CD4-positive, alpha-beta memory T cell (primary cell): Measurements from ENCODE around the gene NTHL1. TPM values are rescaled to one million over a fixed set of nuclear protein-coding genes. Genes with fewer than 3 reads are reported as not detected.

Source experiments
- CTCF ChIA-PET: fragments of 350-600 bp; sonication (Branson Sonifier 250); formaldehyde crosslinking; loops from one replicate; lab custom pipeline; 2021; ENCODE audit warnings: inconsistent platforms; ENCODE audit not compliant: partially characterized antibody; lab: Charles Lee
- POLR2A ChIA-PET: fragments of 350-600 bp; sonication (Branson Sonifier 250); formaldehyde crosslinking; loops from one replicate; lab custom pipeline; 2021; ENCODE audit not compliant: partially characterized antibody; lab: Charles Lee
- DNase-seq, 5 donors: peaks; one replicate each; pipeline versions ENCODE4 v3.0.0 to v3.0.0-alpha.2; 2020 to 2022; ENCODE audit warnings: mixed read lengths in 1 of 5
- H3K27ac ChIP-seq: one replicate; pipeline ENCODE4 v1.7.0; 2013; ENCODE audit warnings: low read depth, low read length
- H3K27me3 ChIP-seq: 2 replicates; pipeline ENCODE4 v1.7.0; 2013; ENCODE audit warnings: mild to moderate bottlenecking, low read length, moderate library complexity; ENCODE audit not compliant: insufficient read depth
- H3K36me3 ChIP-seq: 2 replicates; pipeline ENCODE4 v1.7.0; 2013; ENCODE audit warnings: mild to moderate bottlenecking, low read length, moderate library complexity; ENCODE audit not compliant: insufficient read depth
- H3K4me1 ChIP-seq: 2 replicates; pipeline ENCODE4 v1.7.0; 2013; ENCODE audit warnings: mild to moderate bottlenecking, low read length, moderate library complexity; ENCODE audit not compliant: insufficient read depth
- H3K4me3 ChIP-seq, 2 donors: one replicate each; pipeline ENCODE4 v1.7.0; 2013; ENCODE audit warnings: low read length in 2 of 2, mild to moderate bottlenecking in 1 of 2
- H3K9me3 ChIP-seq, 2 donors: one replicate each; pipeline ENCODE4 v1.7.0; 2013; ENCODE audit warnings: low read length in 2 of 2, control low read depth in 1 of 2; ENCODE audit not compliant: control insufficient read depth in 1 of 2
- H3K27ac Mint-ChIP-seq, 7 donors: one replicate each; pipeline ENCODE4 v1.8.0; 2020 to 2021; ENCODE audit warnings: mixed read lengths in 7 of 7, mild to moderate bottlenecking in 6 of 7, inconsistent platforms in 3 of 7, moderate library complexity in 3 of 7
- H3K27me3 Mint-ChIP-seq, 2 donors: one replicate each; pipeline ENCODE4 v1.8.0; 2020 to 2021; ENCODE audit warnings: mixed read lengths in 2 of 2
- H3K36me3 Mint-ChIP-seq, 2 donors: one replicate each; pipeline ENCODE4 v1.8.0; 2020 to 2021; ENCODE audit warnings: mixed read lengths in 2 of 2, inconsistent platforms in 1 of 2, mild to moderate bottlenecking in 1 of 2
- H3K4me1 Mint-ChIP-seq, 4 donors: one replicate each; pipeline ENCODE4 v1.8.0; 2020 to 2021; ENCODE audit warnings: mixed read lengths in 4 of 4, mild to moderate bottlenecking in 1 of 4
- H3K4me3 Mint-ChIP-seq, 8 donors: one replicate each; pipeline ENCODE4 v1.8.0; 2020 to 2021; ENCODE audit warnings: mixed read lengths in 8 of 8, mild to moderate bottlenecking in 7 of 8, moderate library complexity in 6 of 8, inconsistent platforms in 3 of 8
- H3K9me3 Mint-ChIP-seq, 8 donors: one replicate each; pipeline ENCODE4 v1.8.0; 2020 to 2021; ENCODE audit warnings: mixed read lengths in 8 of 8, mild to moderate bottlenecking in 5 of 8, inconsistent platforms in 3 of 8, moderate library complexity in 1 of 8
- intact Hi-C: fragments of 100-400 bp; cut with micrococcal nuclease; formaldehyde crosslinking; loops from one replicate; pipeline ENCODE4 v1.15.1; 2023
- polyA plus RNA-seq, 2 donors: library from polyadenylated mRNA; unstranded; fragments of 300-500 nt; fragmentation: Illumina TruSeq; gene quantifications; one replicate each; pipeline ENCODE4 v1.2.3, GENCODE V29; 2021
- total RNA-seq, 2 experiments: library from RNA; stranded (reverse); gene quantifications; one replicate each; pipeline ENCODE4 v1.2.3, GENCODE V29; 2021

NTHL1 gene
- total and polyA plus RNA-seq, 4 experiments from 2014 or later = 9.3 to 20.1 (median 12.7) TPM

DNA sequence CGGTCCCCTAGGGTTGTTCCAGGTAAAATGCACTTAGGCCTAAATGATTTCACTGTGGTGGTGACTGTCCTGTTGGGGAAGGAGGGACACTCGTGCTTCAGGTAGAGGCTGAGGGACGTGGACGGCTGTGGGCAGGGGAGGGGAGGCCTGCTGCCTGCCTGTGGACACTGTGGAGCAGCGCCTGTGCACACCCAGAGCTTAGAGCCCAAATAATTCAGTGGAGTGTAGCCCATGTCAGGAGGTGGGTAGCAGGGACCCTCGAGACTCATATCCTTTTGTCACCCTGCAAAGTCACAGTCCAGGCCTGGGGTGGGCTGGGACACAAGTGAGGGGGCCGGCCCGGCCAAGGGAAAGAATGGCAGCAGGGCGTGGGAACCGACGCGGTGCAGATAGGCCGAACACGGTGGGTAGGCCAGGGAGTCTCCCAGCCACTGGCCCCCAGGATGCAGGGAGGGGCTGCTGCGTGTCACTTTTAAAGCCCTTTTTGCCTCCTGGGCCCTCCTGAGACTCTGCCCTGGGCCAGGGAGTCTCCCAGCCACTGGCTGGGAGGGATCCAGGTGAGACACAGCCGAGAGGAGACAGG, 21.7 kb downstream of the NTHL1 start:
- POLR2A ChIA-PET = interaction anchor here (1.0 to 4.2 kb wide), 5 partner anchors 22 to 129 kb away, joined by 4 to 51 read pairs (median 8); partner anchors contain the start of genes NTHL1, TRAF7 and TSC2
- intact Hi-C loops = no loop called here

DNA sequence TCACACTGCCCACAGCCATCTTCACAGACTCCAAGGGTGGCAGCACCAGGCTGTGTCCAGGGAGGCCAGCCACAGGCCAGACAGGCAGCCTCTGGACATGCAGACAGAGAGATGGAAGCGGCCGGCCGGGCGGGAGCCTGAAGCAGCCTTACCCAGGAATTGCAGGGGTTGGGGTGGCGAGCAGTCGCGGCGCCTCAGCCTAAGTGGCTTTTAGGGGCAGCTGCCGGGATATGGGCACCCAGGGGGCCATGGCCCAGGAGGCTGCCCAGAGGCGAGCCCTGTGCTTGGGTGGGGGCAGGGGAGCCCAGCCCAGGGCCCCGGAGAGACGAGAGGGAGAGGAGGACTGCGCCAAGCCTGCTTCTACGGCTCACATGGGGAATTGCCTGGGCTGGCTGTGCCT, 22.4 kb downstream of the NTHL1 start:
- ChIA-PET CTCF (interaction anchor here (1.1 to 2.7 kb wide), 2 partner anchors 115 to 118 kb away, joined by 3 to 21 read pairs; no protein-coding TSS in a partner anchor), POLR2A (interaction anchor here (1.2 to 4.2 kb wide), 2 partner anchors 61 to 129 kb away, joined by 3 to 51 read pairs; partner anchors contain the start of genes RPS2 and TRAF7)
- Mint-ChIP-seq H3K36me3 (no peaks in the 10 kb centered on the region), H3K4me3 (peak overlapping the region in 3 of 8 donors; percentile 21 to 73 (median 54)), H3K4me1 (peaks cover 9 to 26% (median 17%) of the 10 kb centered on the region in 4 donors), H3K9me3 (no peaks in the 10 kb centered on the region), H3K27me3 (peaks cover 9 to 12% of the 10 kb centered on the region in 2 donors), H3K27ac (peak overlapping the region in 1 of 7 donors; percentile 40)
- peaks cover 29% of the 10 kb centered on the region for H3K4me1 ChIP-seq
- DNase-seq = no peak
- intact Hi-C loops = no loop called here
- no peaks in the 10 kb centered on the region for H3K9me3 ChIP-seq
- peaks cover 11% of the 10 kb centered on the region for H3K27me3 ChIP-seq
- no peak overlapping the region for H3K27ac ChIP-seq
- no peaks in the 10 kb centered on the region for H3K36me3 ChIP-seq
- H3K4me3 ChIP-seq = no peak overlapping the region

More for the DNA sequence above, 21.7 kb downstream of the NTHL1 start:
- Histone ChIP-seq H3K4me1 (peaks cover 29% of the 10 kb centered on the region), H3K4me3 (no peak overlapping the region), H3K9me3 (no peaks in the 10 kb centered on the region), H3K27ac (no peak overlapping the region), H3K36me3 (no peaks in the 10 kb centered on the region), H3K27me3 (peaks cover 4% of the 10 kb centered on the region)
- H3K4me1 Mint-ChIP-seq = peaks cover 9 to 26% (median 16%) of the 10 kb centered on the region in 4 donors
- CTCF ChIA-PET = interaction anchor here (2.7 kb wide), 1 partner anchor 114 kb away, joined by 21 read pairs; no protein-coding TSS in a partner anchor
- H3K36me3 Mint-ChIP-seq = no peaks in the 10 kb centered on the region
- no peaks in the 10 kb centered on the region for H3K9me3 Mint-ChIP-seq
- peak overlapping the region in 6 of 8 donors; percentile 32 to 55 (median 50) for H3K4me3 Mint-ChIP-seq
- peak overlapping the region in 1 of 7 donors; percentile 63 for H3K27ac Mint-ChIP-seq
- no peak for DNase-seq
- H3K27me3 Mint-ChIP-seq = peaks cover 5 to 12% of the 10 kb centered on the region in 2 donors

DNA sequence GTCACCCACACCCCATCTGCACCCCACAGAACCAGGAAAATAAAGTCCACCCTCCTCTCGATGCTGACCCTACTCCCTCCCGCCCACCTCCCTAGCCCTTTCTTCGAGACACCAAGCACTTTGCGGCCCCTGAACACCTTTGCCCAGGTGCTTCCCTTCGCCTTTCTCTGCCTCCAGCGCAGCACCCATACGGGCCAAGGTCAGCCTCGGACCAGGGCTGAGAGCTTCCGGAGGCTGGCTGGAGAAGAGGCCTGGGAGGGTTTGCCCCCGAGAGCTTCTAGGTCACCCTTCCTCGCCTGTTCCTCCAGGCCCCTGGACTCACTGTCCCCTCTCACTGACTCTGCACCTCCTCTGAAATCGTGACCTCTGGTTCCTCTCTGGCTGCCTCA, 23.6 kb downstream of the NTHL1 start:
- no peaks in the 10 kb centered on the region for H3K9me3 ChIP-seq
- intact Hi-C loops = no loop called here
- H3K9me3 Mint-ChIP-seq = no peaks in the 10 kb centered on the region
- H3K27me3 Mint-ChIP-seq = peaks cover 11 to 12% of the 10 kb centered on the region in 2 donors
- no peaks in the 10 kb centered on the region for H3K36me3 Mint-ChIP-seq
- H3K27me3 ChIP-seq = peaks cover 12% of the 10 kb centered on the region
- ChIA-PET CTCF (interaction anchor here (1.1 to 2.7 kb wide), 2 partner anchors 116 to 120 kb away, joined by 3 to 21 read pairs; no protein-coding TSS in a partner anchor), POLR2A (interaction anchor here (0.9 to 4.2 kb wide), 5 partner anchors 59 to 228 kb away, joined by 3 to 51 read pairs (median 5); partner anchors contain the start of genes ECI1, RPS2 and TRAF7)
- H3K4me3 Mint-ChIP-seq = peak overlapping the region in 6 of 8 donors; percentile 36 to 75 (median 55)
- peak overlapping the region in 6 of 7 donors; percentile 40 to 92 (median 58) for H3K27ac Mint-ChIP-seq
- H3K4me1 ChIP-seq = peaks cover 29% of the 10 kb centered on the region
- peaks cover 9 to 26% (median 17%) of the 10 kb centered on the region in 4 donors for H3K4me1 Mint-ChIP-seq
- H3K36me3 ChIP-seq = no peaks in the 10 kb centered on the region
- H3K4me3 ChIP-seq = no peak overlapping the region
- no peak for DNase-seq
- H3K27ac ChIP-seq = no peak overlapping the region

DNA sequence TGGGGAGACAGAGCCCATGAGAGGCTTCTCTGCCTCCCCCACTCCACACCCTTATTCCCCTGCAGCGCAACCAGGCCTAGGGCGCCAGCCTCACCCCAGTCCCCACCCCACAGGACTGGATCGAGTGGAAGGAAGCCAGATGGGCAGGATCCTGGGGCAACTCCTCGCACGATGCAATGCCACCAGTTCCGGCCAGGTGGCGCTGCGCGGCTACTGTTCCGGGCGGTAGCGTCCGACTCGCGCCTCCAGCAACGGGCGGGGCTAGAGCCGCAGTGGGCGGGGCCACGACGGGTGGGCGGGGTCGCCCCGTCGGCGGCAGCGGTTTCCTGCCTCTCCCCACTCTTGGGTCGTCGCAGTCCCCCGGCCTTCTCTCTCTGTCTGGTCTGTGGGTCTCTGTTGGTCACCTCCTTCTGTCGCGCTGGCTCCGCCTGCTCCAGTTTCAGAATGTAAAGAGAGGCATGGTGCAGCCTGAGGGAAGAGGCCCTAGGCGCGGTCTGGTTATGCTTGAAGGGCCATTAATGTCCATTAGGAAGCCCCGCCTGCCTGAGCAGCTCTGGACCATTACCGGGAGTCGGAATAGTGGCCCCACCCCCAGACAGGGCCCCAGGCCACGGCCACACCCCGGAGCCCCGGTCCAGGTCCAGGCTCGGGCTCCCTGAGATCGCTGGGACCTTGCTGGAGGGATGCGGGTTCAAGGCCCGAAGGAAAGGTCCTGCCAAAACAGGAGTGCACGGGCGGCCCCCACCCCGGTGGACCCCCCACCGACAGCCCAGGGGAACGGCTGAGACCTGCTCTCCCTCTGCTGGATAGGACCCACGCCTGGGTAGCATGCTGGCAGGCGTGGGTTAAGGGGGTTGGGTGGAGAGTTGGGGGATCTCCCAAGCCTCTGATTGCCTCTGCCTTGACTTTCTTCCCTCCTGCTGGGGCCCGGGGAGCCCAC, 24.3 kb downstream of the NTHL1 start:
- Histone ChIP-seq H3K9me3 (no peaks in the 10 kb centered on the region), H3K27ac (peak overlapping the region; percentile 44), H3K4me3 (peak overlapping the region in 1 of 2 donors; percentile 30), H3K27me3 (peaks cover 12% of the 10 kb centered on the region), H3K4me1 (peaks cover 29% of the 10 kb centered on the region), H3K36me3 (no peaks in the 10 kb centered on the region)
- H3K4me3 Mint-ChIP-seq = peak overlapping the region; percentile 6 to 76 (median 70)
- no peaks in the 10 kb centered on the region for H3K36me3 Mint-ChIP-seq
- peaks cover 15 to 16% of the 10 kb centered on the region in 2 donors for H3K27me3 Mint-ChIP-seq
- peak overlapping the region in 6 of 7 donors; percentile 60 to 91 (median 76) for H3K27ac Mint-ChIP-seq
- intact Hi-C loops = loop anchor here (1.0 to 2.0 kb wide), 4 partner anchors 23 to 464 kb away; partner anchors contain the start of genes ECI1, NTHL1 and TSC2
- ChIA-PET CTCF (interaction anchor here (0.6 to 3.8 kb wide), 11 partner anchors 10 to 224 kb away, joined by 3 to 74 read pairs (median 7); no protein-coding TSS in a partner anchor), POLR2A (interaction anchor here (0.9 to 4.2 kb wide), 5 partner anchors 59 to 228 kb away, joined by 3 to 51 read pairs (median 6); partner anchors contain the start of genes ECI1, RPS2 and TRAF7)
- peaks cover 9 to 26% (median 17%) of the 10 kb centered on the region in 4 donors for H3K4me1 Mint-ChIP-seq
- H3K9me3 Mint-ChIP-seq = no peaks in the 10 kb centered on the region
- DNase-seq = peak; percentile 89 to 95 (median 91)

DNA sequence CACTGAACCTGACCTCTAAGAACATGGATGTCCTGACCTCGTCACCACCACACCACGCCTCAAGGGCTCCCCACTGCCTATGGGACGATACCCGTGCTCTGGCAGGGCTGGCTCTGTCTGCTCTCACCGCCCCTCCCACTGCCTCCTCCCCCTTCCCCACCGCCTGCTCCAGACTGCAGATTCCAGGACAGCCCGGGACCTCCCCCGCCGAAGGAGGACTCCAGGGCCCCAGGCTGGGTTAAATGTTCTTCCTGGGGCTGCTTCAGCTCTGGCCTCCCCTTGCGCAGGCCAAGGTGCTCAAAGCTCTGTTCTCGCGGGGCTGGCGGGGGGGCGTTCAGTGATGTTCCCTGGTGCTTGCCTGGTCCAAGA, 24.9 kb downstream of the NTHL1 start:
- H3K9me3 Mint-ChIP-seq = no peaks in the 10 kb centered on the region
- Histone ChIP-seq H3K9me3 (no peaks in the 10 kb centered on the region), H3K36me3 (no peaks in the 10 kb centered on the region), H3K4me1 (peaks cover 28% of the 10 kb centered on the region), H3K27me3 (peaks cover 12% of the 10 kb centered on the region), H3K4me3 (peak overlapping the region in 1 of 2 donors; percentile 24), H3K27ac (no peak overlapping the region)
- DNase-seq = peak in 1 of 5 donors; percentile 46
- intact Hi-C loops = loop anchor here (1.0 to 2.0 kb wide), 4 partner anchors 24 to 465 kb away; partner anchors contain the start of genes ECI1, NTHL1 and TSC2
- peak overlapping the region; percentile 6 to 76 (median 54) for H3K4me3 Mint-ChIP-seq
- H3K27me3 Mint-ChIP-seq = peaks cover 17 to 20% of the 10 kb centered on the region in 2 donors
- H3K36me3 Mint-ChIP-seq = no peaks in the 10 kb centered on the region
- ChIA-PET CTCF (interaction anchor here (0.6 to 3.8 kb wide), 11 partner anchors 9 to 230 kb away, joined by 3 to 74 read pairs (median 6); no protein-coding TSS in a partner anchor), POLR2A (interaction anchor here (1.0 to 4.2 kb wide), 3 partner anchors 58 to 131 kb away, joined by 3 to 51 read pairs (median 6); partner anchors contain the start of genes RPS2 and TRAF7)
- H3K27ac Mint-ChIP-seq = peak overlapping the region in 2 of 7 donors; percentile 37 to 62
- H3K4me1 Mint-ChIP-seq = peaks cover 9 to 24% (median 16%) of the 10 kb centered on the region in 4 donors
